C4-2B (cell line): ENCODE results near the gene MS4A15.

Experiments used
- CTCF ChIP-seq: fragments of 450-650 bp; conservative IDR thresholded peaks from 2 replicates; pipeline ENCODE4 v1.5.1; 2017; ENCODE audit warnings: mild to moderate bottlenecking
- ZFX ChIP-seq: fragments of 450-650 bp; IDR thresholded peaks from 2 replicates; pipeline ENCODE4 v1.6.1; 2017

GRCh38 chr11:60790726-60791125, 34.1 kb downstream of the MS4A15 start:
- no peak for TF ChIP-seq CTCF
- no peak for TF ChIP-seq ZFX
